ENCODE data around the gene APLNR. TPM values are rescaled to one million over a fixed set of nuclear protein-coding genes. Genes with fewer than 3 reads are reported as not detected.

APLNR gene
- total RNA-seq, 1 donor, result not detected

GRCh38 chr11:57190548-57190947, 46.5 kb downstream of the APLNR start:
- Histone ChIP-seq H3K4me1 (ENCODE audit: insufficient read depth, low read length) (no peaks in the 10 kb centered on the region), H3K4me3 (ENCODE audit: low read length) (no peak overlapping the region), H3K27me3 (ENCODE audit: insufficient read depth, low read length) (no peaks in the 10 kb centered on the region)

More at GRCh38 chr11:57190548-57190947, 46.5 kb downstream of the APLNR start:
- no peaks in the 10 kb centered on the region for H3K9me3 ChIP-seq (ENCODE audit: low read depth, low read length)

Other genes with a start within 250 kb of the APLNR start
- not detected for gene OR5AK2, start 248.3 kb downstream of the APLNR start, total RNA-seq
- not detected for gene LRRC55, start 55.3 kb downstream of the APLNR start, total RNA-seq
- gene TNKS1BP1, start 87.7 kb upstream of the APLNR start, total RNA-seq, result 4.2 TPM
- gene SSRP1, start 98.6 kb upstream of the APLNR start, total RNA-seq, result 22.7 TPM
- not detected for gene P2RX3, start 101.1 kb upstream of the APLNR start, total RNA-seq
- not detected for gene PRG3, start 143.9 kb upstream of the APLNR start, total RNA-seq
- 0.21 TPM for gene PRG2, start 153.4 kb upstream of the APLNR start, total RNA-seq
- gene SLC43A3, start 189.9 kb upstream of the APLNR start, total RNA-seq, result 41.9 TPM
- 0.10 TPM for gene RTN4RL2, start 223.3 kb upstream of the APLNR start, total RNA-seq

All from mononuclear cell (primary cell).